HepG2 (cell line): Measurements from ENCODE around the gene MRPS7. TPM values are rescaled to one million over a fixed set of nuclear protein-coding genes. Genes with fewer than 3 reads are reported as not detected.

Source experiments
- ELF3 ChIP-seq: IDR thresholded peaks from 2 replicates; pipeline ENCODE4 v1.6.1; 2016; ENCODE audit warnings: missing genetic modification reagents, missing compliant biosample characterization
- ETV5 ChIP-seq: IDR thresholded peaks from 2 replicates; pipeline ENCODE4 v1.6.1; 2018; ENCODE audit warnings: missing biosample characterization, missing genetic modification reagents, inconsistent platforms, borderline replicate concordance
- KAT7 ChIP-seq: IDR thresholded peaks from 2 replicates; pipeline ENCODE4 v1.6.1; 2018; ENCODE audit warnings: borderline replicate concordance, missing compliant biosample characterization
- NRL ChIP-seq: sonication (generic); formaldehyde crosslinking; IDR thresholded peaks from 2 replicates; pipeline ENCODE4 v1.5.0; 2020; ENCODE audit warnings: missing genetic modification reagents, mild to moderate bottlenecking, moderate library complexity, borderline replicate concordance
- RAD21 ChIP-seq: fragments of 450-650 bp; formaldehyde crosslinking; IDR thresholded peaks from 2 replicates; pipeline ENCODE4 v1.5.0; 2020; ENCODE audit warnings: mild to moderate bottlenecking
- REPIN1 ChIP-seq: sonication (generic); formaldehyde crosslinking; IDR thresholded peaks from 2 replicates; pipeline ENCODE4 v1.8.0; 2022; ENCODE audit warnings: missing genetic modification reagents, low read depth, mild to moderate bottlenecking, borderline replicate concordance
- RFX1 ChIP-seq: fragments of 450-650 bp; IDR thresholded peaks from 2 replicates; pipeline ENCODE4 v1.6.1; 2017
- TBX3 ChIP-seq: fragments of 450-650 bp; IDR thresholded peaks from 2 replicates; pipeline ENCODE4 v1.6.1; 2017; ENCODE audit warnings: antibody characterized with exemption, mild to moderate bottlenecking, inconsistent platforms, borderline replicate concordance
- ZNF205 ChIP-seq: IDR thresholded peaks from 2 replicates; pipeline ENCODE4 v1.6.1; 2018; ENCODE audit warnings: missing biosample characterization, missing genetic modification reagents
- ZNF567 ChIP-seq: sonication (generic); formaldehyde crosslinking; IDR thresholded peaks from 2 replicates; pipeline ENCODE4 v1.8.1; 2023; ENCODE audit warnings: mild to moderate bottlenecking, missing genetic modification reagents, borderline replicate concordance
- ZNF576 ChIP-seq: sonication (generic); formaldehyde crosslinking; IDR thresholded peaks from 2 replicates; pipeline ENCODE4 v1.4.0; 2020; ENCODE audit warnings: mild to moderate bottlenecking, missing genetic modification reagents
- ZNF605 ChIP-seq: sonication (generic); formaldehyde crosslinking; IDR thresholded peaks from 2 replicates; pipeline ENCODE4 v1.8.0; 2022; ENCODE audit warnings: mild to moderate bottlenecking, missing genetic modification reagents
- polyA plus RNA-seq, 8 experiments: library from polyadenylated mRNA; depleted of rRNA in 3 of 8; stranded (reverse) in 7 of 8; unstranded in 1 of 8; fragments of >200 nt; fragmentation: Illumina TruSeq in 4 of 8; extraction: Trizol in 4 of 8; gene quantifications; 2 replicates each; pipeline versions ENCODE4 v1.2.1 to v1.2.3, GENCODE V29; 2011 to 2016; ENCODE audit warnings: low read depth in 4 of 8, missing spikeins in 1 of 8, mixed read lengths in 1 of 8; ENCODE audit not compliant: insufficient read depth in 1 of 8
- total RNA-seq, 5 experiments: library from RNA; depleted of rRNA; stranded (reverse); fragments of >200 nt; fragmentation: Illumina TruSeq; extraction: Trizol; gene quantifications; 2 replicates each; pipeline ENCODE4 v1.2.3, GENCODE V29; 2016; ENCODE audit warnings: low read depth in 1 of 5
- TF ChIP-seq, protein P1 (sequence below): sonication (generic); formaldehyde crosslinking; IDR thresholded peaks from 2 replicates; pipeline ENCODE4 v1.4.0; 2020; ENCODE audit warnings: mild to moderate bottlenecking, missing genetic modification reagents
- TF ChIP-seq, protein P2 (sequence below): sonication (generic); formaldehyde crosslinking; IDR thresholded peaks from 2 replicates; pipeline ENCODE4 v1.4.0; 2020; ENCODE audit warnings: missing genetic modification reagents

Gene MRPS7
- total and polyA plus RNA-seq, 2 of the 13 experiments (the other 11 are each of a cell fraction or from before 2014, with no cell fraction given): 97.0 to 162 TPM

DNA sequence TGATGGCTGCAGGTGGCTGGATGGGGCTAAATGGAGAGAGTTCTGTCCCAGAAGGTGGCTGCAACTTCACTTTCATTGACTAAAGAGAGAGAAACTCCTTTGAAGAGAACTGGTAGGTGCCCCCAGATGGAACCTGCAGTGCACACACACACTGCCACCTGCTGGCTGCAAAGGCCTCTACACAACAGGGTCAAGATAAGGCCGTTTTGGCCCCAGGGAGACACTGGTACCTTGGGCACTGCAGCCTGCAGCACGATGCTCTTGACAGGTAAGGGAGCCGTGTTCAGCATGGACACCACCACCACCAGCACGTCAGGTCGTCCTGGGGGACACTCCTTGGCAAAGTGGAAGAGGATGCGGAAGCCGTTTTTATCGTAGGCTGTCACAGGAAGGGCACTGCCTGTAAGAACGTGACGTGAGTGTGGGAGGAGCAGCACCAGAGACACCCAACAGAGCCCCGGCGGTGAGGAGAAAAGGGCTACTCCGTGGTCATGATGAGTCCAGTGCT lies 22.9 kb upstream of the MRPS7 start (continued):
- peak; percentile 54 for TF ChIP-seq RAD21
- no peak for TF ChIP-seq ZNF576 (CRISPR knock-in tag)
- TF ChIP-seq ELF3 (CRISPR knock-in tag): no peak
- no peak for TF ChIP-seq ZNF205 (CRISPR knock-in tag)
- TF ChIP-seq, protein P1, sequence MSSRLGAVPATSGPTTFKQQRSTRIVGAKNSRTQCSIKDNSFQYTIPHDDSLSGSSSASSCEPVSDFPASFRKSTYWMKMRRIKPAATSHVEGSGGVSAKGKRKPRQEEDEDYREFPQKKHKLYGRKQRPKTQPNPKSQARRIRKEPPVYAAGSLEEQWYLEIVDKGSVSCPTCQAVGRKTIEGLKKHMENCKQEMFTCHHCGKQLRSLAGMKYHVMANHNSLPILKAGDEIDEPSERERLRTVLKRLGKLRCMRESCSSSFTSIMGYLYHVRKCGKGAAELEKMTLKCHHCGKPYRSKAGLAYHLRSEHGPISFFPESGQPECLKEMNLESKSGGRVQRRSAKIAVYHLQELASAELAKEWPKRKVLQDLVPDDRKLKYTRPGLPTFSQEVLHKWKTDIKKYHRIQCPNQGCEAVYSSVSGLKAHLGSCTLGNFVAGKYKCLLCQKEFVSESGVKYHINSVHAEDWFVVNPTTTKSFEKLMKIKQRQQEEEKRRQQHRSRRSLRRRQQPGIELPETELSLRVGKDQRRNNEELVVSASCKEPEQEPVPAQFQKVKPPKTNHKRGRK: peak; percentile 44; the same call in 1 of the 2 replicates
- TF ChIP-seq REPIN1: no peak
- TF ChIP-seq NRL (CRISPR knock-in tag): 0 out of 2 replicates have a peak, but pooled peaks have one; percentile 38
- no peak for TF ChIP-seq TBX3
- no peak for TF ChIP-seq ZNF567
- no peak for TF ChIP-seq ETV5 (CRISPR knock-in tag)
- no peak for TF ChIP-seq KAT7 (CRISPR knock-in tag)
- TF ChIP-seq, protein P2, sequence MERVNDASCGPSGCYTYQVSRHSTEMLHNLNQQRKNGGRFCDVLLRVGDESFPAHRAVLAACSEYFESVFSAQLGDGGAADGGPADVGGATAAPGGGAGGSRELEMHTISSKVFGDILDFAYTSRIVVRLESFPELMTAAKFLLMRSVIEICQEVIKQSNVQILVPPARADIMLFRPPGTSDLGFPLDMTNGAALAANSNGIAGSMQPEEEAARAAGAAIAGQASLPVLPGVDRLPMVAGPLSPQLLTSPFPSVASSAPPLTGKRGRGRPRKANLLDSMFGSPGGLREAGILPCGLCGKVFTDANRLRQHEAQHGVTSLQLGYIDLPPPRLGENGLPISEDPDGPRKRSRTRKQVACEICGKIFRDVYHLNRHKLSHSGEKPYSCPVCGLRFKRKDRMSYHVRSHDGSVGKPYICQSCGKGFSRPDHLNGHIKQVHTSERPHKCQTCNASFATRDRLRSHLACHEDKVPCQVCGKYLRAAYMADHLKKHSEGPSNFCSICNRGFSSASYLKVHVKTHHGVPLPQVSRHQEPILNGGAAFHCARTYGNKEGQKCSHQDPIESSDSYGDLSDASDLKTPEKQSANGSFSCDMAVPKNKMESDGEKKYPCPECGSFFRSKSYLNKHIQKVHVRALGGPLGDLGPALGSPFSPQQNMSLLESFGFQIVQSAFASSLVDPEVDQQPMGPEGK (CRISPR knock-in tag): peak; percentile 60; the same call in 1 of the 2 replicates
- 0 out of 2 replicates have a peak, but pooled peaks have one; percentile 31 for TF ChIP-seq ZNF605
- TF ChIP-seq RFX1: no peak
